PC-9 (cell line): ENCODE measurements around the gene NAA15.

Source experiments
- EZH2 ChIP-seq: fragments of 200-600 bp; sonication (generic); IDR thresholded peaks from 2 replicates; pipeline ENCODE4 v1.8.0; 2017; ENCODE audit warnings: antibody characterized with exemption, low read depth
- TF ChIP-seq, protein P1 (sequence below): fragments of 200-600 bp; sonication (generic); conservative IDR thresholded peaks from 2 replicates; pipeline ENCODE4 v1.6.1; 2017; ENCODE audit warnings: mixed run types, antibody characterized with exemption, mild to moderate bottlenecking, moderate library complexity

- TF ChIP-seq, protein P1, sequence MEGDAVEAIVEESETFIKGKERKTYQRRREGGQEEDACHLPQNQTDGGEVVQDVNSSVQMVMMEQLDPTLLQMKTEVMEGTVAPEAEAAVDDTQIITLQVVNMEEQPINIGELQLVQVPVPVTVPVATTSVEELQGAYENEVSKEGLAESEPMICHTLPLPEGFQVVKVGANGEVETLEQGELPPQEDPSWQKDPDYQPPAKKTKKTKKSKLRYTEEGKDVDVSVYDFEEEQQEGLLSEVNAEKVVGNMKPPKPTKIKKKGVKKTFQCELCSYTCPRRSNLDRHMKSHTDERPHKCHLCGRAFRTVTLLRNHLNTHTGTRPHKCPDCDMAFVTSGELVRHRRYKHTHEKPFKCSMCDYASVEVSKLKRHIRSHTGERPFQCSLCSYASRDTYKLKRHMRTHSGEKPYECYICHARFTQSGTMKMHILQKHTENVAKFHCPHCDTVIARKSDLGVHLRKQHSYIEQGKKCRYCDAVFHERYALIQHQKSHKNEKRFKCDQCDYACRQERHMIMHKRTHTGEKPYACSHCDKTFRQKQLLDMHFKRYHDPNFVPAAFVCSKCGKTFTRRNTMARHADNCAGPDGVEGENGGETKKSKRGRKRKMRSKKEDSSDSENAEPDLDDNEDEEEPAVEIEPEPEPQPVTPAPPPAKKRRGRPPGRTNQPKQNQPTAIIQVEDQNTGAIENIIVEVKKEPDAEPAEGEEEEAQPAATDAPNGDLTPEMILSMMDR = no peak
- TF ChIP-seq EZH2 = no peak
Measured at GRCh38 chr4:139275281-139275735, 26.0 kb upstream of the NAA15 start.
